Mucosa of descending colon (tissue), 3 donors: Measurements from ENCODE around the gene DKKL1. TPM values are rescaled to one million over a fixed set of nuclear protein-coding genes. Genes with fewer than 3 reads are reported as not detected.
A peak's percentile ranks its signal among the peaks of the same experiment; 100 is the strongest.

ENCODE experiments used
- ATAC-seq: fragments of 200-7000 bp; cut with Tn5 transposase; one replicate; pipeline ENCODE4 v1.9.1; 2020; ENCODE audit warnings: mild to moderate bottlenecking, moderate library complexity
- DNase-seq, 3 donors: peaks; one replicate each; pipeline ENCODE4 v3.0.0-alpha.2; 2020
- H3K36me3 ChIP-seq: fragments of 200-600 bp; one replicate; pipeline ENCODE4 v1.8.0; 2021; ENCODE audit warnings: low read depth, mild to moderate bottlenecking
- H3K4me1 ChIP-seq: fragments of 200-600 bp; one replicate; pipeline ENCODE4 v1.8.0; 2021; ENCODE audit warnings: low read depth, mild to moderate bottlenecking
- H3K4me3 ChIP-seq: fragments of 200-600 bp; one replicate; pipeline ENCODE4 v1.8.0; 2021; ENCODE audit warnings: mild to moderate bottlenecking
- H3K9me3 ChIP-seq: fragments of 200-600 bp; one replicate; pipeline ENCODE4 v1.8.0; 2021; ENCODE audit warnings: mild to moderate bottlenecking
- CTCF ChIP-seq: fragments of 200-600 bp; IDR thresholded peaks from one replicate; pipeline ENCODE4 v1.8.0; 2022; ENCODE audit warnings: antibody characterized with exemption, mild to moderate bottlenecking
- intact Hi-C, 2 donors: fragments of 100-400 bp; cut with DNase I in 1 of 2; cut with micrococcal nuclease in 1 of 2; formaldehyde crosslinking; loops; one replicate each; pipeline versions ENCODE4 v1.11.0 to v1.11.1; 2022; cut with DNase I, micrococcal nuclease
- total RNA-seq, 3 donors: library from RNA; stranded (reverse); fragmentation: NEBNext Ultra II Directional in 2 of 3; extraction: Animal tissue kit (Norgen Biotek cat#: 25700) in 2 of 3; gene quantifications; one replicate each; pipeline versions ENCODE4 v1.2.1 to v1.2.4, GENCODE V29; 2021 to 2023
- donor health status: DM: no; HTN: no; CAD: no; lungs with moderate emphysema.
- donor health status: DM: no; HTN: no; CAD: no.
- donor health status: DM: no; HTN: yes; CAD: no.

Gene DKKL1
- total RNA-seq, 3 donors from 2014 or later = 0.44 TPM; not detected in 2

- DNase-seq = peak; percentile 80 to 92 (median 89)
- Histone ChIP-seq H3K4me1 (no peaks in the 10 kb centered on the region), H3K4me3 (no peak within 1 kb of the TSS), H3K36me3 (no peaks in the 10 kb centered on the region), H3K9me3 (no peaks in the 10 kb centered on the region)
- intact Hi-C loops = no loop called here
- peak; percentile 86 for ATAC-seq
- no peak for TF ChIP-seq CTCF
These were observed 24.3 kb downstream of the DKKL1 start, which contains the start of gene KASH5 for GRCh38 chr19:49387936-49388372. Gene KASH5 (plus strand): TSS chr19:49388249. CDS start chr19:49390884, 2,635 bp downstream.

- intact Hi-C loops = no loop called here
- DNase-seq (no peak), ATAC-seq (no peak)
- Histone ChIP-seq H3K36me3 (no peaks in the 10 kb centered on the region), H3K9me3 (no peaks in the 10 kb centered on the region), H3K4me1 (no peaks in the 10 kb centered on the region), H3K4me3 (no peak overlapping the region)
- no peak for TF ChIP-seq CTCF
These were observed 25.7 kb downstream of the DKKL1 start for GRCh38 chr19:49389406-49389805.

- Histone ChIP-seq H3K4me1 (no peaks in the 10 kb centered on the region), H3K36me3 (no peaks in the 10 kb centered on the region), H3K4me3 (no peak overlapping the region), H3K9me3 (no peaks in the 10 kb centered on the region)
- no peak for ATAC-seq
- intact Hi-C loops = loop anchor here in 1 of 2 donors (5.0 kb wide), 1 partner anchor 52 kb away; the partner anchor contains the start of gene SLC17A7
- TF ChIP-seq CTCF = no peak
- DNase-seq = no peak
These were observed 26.7 kb downstream of the DKKL1 start for GRCh38 chr19:49390131-49390928.

GRCh38 chr19:49390929-49391359 lies 27.3 kb downstream of the DKKL1 start:
- Histone ChIP-seq H3K4me3 (no peak overlapping the region), H3K9me3 (no peaks in the 10 kb centered on the region), H3K36me3 (no peaks in the 10 kb centered on the region), H3K4me1 (no peaks in the 10 kb centered on the region)
- peak; percentile 17 for ATAC-seq
- no peak for DNase-seq
- intact Hi-C loops = loop anchor here in 1 of 2 donors (5.0 kb wide), 1 partner anchor 51 kb away; the partner anchor contains the start of gene SLC17A7
- TF ChIP-seq CTCF = no peak

- no peaks in the 10 kb centered on the region for H3K4me1 ChIP-seq
- intact Hi-C loops = loop anchor here (2.0 to 5.0 kb wide), 2 partner anchors 51 kb away; partner anchors contain the start of gene SLC17A7 (in 1 of the 2)
- DNase-seq (peak; percentile 75 to 87 (median 79)), ATAC-seq (peak; percentile 90)
- no peaks in the 10 kb centered on the region for H3K9me3 ChIP-seq
- TF ChIP-seq CTCF = peak; percentile 52
- H3K36me3 ChIP-seq = no peaks in the 10 kb centered on the region
- H3K4me3 ChIP-seq = no peak overlapping the region
These were observed 28.1 kb downstream of the DKKL1 start for GRCh38 chr19:49391581-49392399.
